RWPE1 (cell line): ENCODE measurements around the gene KCNK5.
A peak's percentile ranks its signal among the peaks of the same experiment; 100 is the strongest.

Experiments
- CTCF ChIA-PET: fragments of 350-600 bp; sonication (Branson Sonifier 250); formaldehyde crosslinking; extraction: SDS; loops from one replicate; lab custom pipeline; 2021; lab: Yijun Ruan, JAX
- POLR2A ChIA-PET: fragments of 400-600 bp; formaldehyde crosslinking; extraction: SDS; loops from one replicate; lab custom pipeline; 2020; ENCODE audit warnings: antibody characterized with exemption; ENCODE audit not compliant: low non-redundant PET; lab: Yijun Ruan, JAX
- DNase-seq: peaks from one replicate; pipeline ENCODE4 v3.0.0; 2012; ENCODE audit warnings: low spot score
- H3K27ac ChIP-seq: fragments of 450-650 bp; 2 replicates; pipeline ENCODE4 v1.5.1; 2017
- TF ChIP-seq, protein P1 (sequence below): fragments of 450-650 bp; conservative IDR thresholded peaks from 2 replicates; pipeline ENCODE4 v1.5.1; 2017; ENCODE audit warnings: low read depth, mild to moderate bottlenecking

The KCNK5 gene

DNA sequence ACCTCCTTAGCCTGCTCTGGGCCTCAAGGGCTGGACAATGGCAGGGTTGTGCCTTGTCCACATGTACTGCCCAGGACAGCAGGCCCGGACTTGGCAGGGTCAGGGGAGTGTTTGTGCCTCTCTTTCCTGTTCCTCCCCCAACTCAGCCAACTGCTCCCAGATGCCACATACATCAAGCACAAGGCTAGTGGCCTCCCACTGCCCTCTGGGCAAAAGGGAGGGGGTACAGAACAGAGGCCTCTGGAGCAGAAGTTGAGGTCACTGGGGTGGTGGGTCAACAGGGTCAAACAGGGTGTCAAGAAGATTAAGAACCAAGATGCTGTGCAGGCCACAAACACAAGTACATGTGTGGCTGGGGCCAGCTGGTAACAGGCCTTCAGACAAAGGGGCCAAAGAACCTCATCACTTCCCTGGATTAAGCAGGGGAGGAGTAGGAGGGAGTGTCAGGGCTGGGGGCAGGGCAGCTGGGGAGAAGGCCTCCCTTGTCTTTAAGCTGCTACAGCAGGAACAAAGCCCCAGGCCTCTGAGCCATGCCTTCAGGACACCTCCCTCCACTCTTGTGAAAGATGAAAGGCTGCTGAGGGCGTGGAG lies 36.0 kb downstream of the KCNK5 start:
- peak overlapping the region; percentile 17; the same call in 1 of the 2 replicates for H3K27ac ChIP-seq
- ChIA-PET CTCF (interaction anchor here (1.2 kb wide), 1 partner anchor 26 kb away, joined by 3 read pairs; no protein-coding TSS in a partner anchor), POLR2A (no interaction called here)

DNA sequence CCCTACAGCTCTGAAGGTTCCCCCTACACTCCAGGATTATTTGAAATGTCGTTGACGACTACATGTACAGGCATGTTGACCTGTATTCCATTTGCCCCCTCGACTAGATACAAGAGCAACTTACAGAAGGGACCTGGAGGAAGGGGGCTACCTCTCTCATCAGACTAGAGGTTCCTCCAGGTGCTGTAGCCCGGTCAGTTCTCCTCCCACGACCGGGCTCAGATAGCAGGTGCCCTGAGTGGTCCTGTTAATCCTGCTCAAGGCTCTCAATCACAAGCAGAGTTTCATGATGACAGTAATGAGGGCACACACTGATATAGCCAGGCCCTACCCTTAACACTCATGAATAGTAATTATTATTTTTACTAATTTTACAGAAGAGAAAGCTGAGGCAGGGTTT lies 36.5 kb downstream of the KCNK5 start:
- H3K27ac ChIP-seq: no peak overlapping the region
- POLR2A ChIA-PET: no interaction called here
- TF ChIP-seq, protein P1, sequence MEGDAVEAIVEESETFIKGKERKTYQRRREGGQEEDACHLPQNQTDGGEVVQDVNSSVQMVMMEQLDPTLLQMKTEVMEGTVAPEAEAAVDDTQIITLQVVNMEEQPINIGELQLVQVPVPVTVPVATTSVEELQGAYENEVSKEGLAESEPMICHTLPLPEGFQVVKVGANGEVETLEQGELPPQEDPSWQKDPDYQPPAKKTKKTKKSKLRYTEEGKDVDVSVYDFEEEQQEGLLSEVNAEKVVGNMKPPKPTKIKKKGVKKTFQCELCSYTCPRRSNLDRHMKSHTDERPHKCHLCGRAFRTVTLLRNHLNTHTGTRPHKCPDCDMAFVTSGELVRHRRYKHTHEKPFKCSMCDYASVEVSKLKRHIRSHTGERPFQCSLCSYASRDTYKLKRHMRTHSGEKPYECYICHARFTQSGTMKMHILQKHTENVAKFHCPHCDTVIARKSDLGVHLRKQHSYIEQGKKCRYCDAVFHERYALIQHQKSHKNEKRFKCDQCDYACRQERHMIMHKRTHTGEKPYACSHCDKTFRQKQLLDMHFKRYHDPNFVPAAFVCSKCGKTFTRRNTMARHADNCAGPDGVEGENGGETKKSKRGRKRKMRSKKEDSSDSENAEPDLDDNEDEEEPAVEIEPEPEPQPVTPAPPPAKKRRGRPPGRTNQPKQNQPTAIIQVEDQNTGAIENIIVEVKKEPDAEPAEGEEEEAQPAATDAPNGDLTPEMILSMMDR: no peak
- no peak for DNase-seq
- CTCF ChIA-PET: interaction anchor here (0.6 kb wide), 1 partner anchor 8 kb away, joined by 3 read pairs; no protein-coding TSS in a partner anchor

More for the DNA sequence above, 36.0 kb downstream of the KCNK5 start:
- TF ChIP-seq, protein P1: no peak
- DNase-seq: no peak

DNA sequence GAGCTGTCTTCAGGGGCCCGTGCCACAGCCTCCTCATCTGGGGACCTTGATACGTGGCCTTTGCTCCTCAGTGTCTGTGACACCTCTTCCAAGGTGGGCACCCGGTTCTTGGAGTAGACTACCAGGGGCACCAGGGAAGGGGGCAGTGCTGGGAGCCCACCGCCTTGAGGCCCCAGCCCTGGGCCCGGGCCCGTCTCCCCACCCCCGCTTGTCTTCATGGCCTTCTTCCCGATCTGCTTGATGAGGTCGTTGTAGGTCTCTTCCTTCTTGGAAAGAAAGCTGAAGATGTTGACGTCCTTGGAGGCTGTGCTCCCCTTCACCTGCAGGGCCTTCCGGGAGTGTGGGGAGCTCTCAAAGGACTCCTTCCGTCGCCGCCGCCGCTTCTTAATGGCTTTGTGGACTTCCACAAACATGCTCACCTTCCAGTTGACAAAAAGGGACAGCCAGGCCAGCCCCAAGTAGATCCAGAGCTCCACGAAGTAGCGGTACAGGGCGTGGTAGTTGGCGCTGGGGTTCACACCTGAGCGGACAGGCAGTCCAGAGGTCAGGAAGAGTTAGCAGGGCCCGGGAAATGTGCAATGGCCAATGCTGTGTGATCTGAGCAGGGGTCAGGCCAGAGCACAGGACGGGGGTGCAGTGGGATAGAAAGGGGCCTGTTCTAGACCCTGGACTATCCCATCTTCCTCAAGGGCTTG lies 37.9 kb downstream of the KCNK5 start:
- ChIA-PET POLR2A (interaction anchor here (0.5 kb wide), 1 partner anchor 33 kb away, joined by 6 read pairs; no protein-coding TSS in a partner anchor), CTCF (no interaction called here)
- TF ChIP-seq, protein P1: no peak
- H3K27ac ChIP-seq: no peak overlapping the region
- no peak for DNase-seq

DNA sequence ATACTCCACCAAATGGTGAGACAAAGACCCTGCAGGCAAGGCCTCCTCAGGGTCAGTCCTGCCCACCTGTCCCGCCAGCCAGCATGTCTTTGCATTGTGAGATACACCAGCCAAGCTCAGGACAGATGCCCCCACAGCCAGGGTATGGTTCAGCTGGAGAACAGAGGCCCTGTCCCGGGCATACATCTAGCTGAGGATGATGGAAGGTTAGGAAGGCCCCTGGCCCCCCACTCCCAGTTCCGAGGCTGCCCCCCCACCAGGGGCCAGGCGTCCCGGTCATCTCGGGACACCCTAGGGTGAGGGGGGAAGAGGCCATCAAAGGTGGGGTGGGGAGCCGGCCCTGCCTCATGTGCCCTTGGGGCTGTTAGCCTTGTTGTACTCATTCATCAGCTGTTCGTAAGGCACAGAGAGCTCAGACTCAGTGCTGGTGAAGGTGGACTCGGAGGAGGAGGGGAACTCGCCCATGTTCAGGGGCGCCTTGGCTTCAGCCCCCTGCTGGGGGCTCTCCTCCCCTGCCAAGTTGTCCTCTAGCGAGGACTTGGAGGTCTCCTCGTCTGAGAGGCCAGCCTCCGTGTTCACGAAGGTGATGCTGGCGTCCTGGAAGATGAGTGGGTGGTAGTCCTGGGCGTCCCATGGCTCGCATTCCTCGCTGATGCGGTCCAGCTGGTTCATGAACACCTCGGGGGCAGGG lies 38.6 kb downstream of the KCNK5 start:
- no peak for DNase-seq
- no peak overlapping the region for H3K27ac ChIP-seq
- ChIA-PET POLR2A (interaction anchor here (0.5 kb wide), 1 partner anchor 33 kb away, joined by 6 read pairs; no protein-coding TSS in a partner anchor), CTCF (interaction anchor here (0.6 to 1.7 kb wide), 5 partner anchors 9 to 260 kb away, joined by 3 to 6 read pairs (median 5); no protein-coding TSS in a partner anchor)
- TF ChIP-seq, protein P1: no peak

DNA sequence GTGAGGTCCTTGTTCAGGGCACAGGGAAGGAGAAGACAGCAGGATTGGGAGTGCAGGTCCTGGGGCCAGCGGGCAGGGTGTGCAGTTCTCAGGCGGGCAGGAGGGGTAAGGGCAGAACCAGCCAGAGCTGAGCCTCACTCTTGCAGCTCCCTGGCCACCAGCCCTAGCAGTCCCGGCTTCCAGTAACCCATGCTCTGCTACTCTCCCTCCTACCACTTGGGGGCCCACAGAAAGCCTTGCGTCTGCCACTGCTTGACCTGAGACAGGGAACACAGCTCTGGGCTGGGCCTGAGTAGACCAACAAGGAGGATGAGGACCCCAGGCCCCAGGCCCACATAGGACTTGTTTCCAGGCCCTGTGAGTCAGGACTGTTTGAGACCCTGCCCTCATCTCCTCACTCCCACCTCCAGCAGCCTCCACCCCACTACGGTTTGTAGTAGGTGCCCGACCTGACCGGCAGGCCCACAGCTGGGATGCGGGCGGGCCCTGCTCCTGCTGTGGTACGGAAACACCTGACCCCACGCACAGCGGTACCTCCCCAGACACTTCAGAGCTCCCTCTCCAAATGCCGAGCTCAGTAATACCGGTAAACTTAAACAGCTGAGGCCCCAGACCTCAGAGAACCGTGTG lies 39.2 kb downstream of the KCNK5 start:
- POLR2A ChIA-PET: no interaction called here
- TF ChIP-seq, protein P1: no peak; the same call in 1 of the 2 replicates
- no peak overlapping the region for H3K27ac ChIP-seq
- DNase-seq: no peak
- CTCF ChIA-PET: interaction anchor here (0.6 to 1.7 kb wide), 5 partner anchors 10 to 261 kb away, joined by 3 to 6 read pairs (median 5); no protein-coding TSS in a partner anchor
